ENCODE data around the gene ZSCAN29.

ZSCAN29 gene

GRCh38 chr15:43382310-43382709 lies 11.5 kb upstream of the ZSCAN29 start:
- Histone ChIP-seq H3K4me1 (ENCODE audit: insufficient read depth, low read length) (no peaks in the 10 kb centered on the region), H3K9ac (ENCODE audit: low read depth, low read length) (no peak overlapping the region), H3K36me3 (ENCODE audit: insufficient read depth, low read length) (peaks cover 4% of the 10 kb centered on the region), H3K9me3 (ENCODE audit: control insufficient read depth, insufficient read depth, low read length) (no peaks in the 10 kb centered on the region)

GRCh38 chr15:43378601-43379000 lies 7.8 kb upstream of the ZSCAN29 start:
- H3K4me1 ChIP-seq (ENCODE audit: insufficient read depth, low read length): no peaks in the 10 kb centered on the region
- peaks cover 9% of the 10 kb centered on the region; the same call in 1 of the 2 replicates for H3K36me3 ChIP-seq (ENCODE audit: insufficient read depth, low read length)
- no peak overlapping the region for H3K9ac ChIP-seq (ENCODE audit: low read depth, low read length)
- no peaks in the 10 kb centered on the region for H3K9me3 ChIP-seq (ENCODE audit: control insufficient read depth, insufficient read depth, low read length)

- Histone ChIP-seq H3K9ac (ENCODE audit: low read depth, low read length) (no peak overlapping the region), H3K36me3 (ENCODE audit: insufficient read depth, low read length) (peaks cover 9% of the 10 kb centered on the region; the same call in 1 of the 2 replicates), H3K9me3 (ENCODE audit: control insufficient read depth, insufficient read depth, low read length) (no peaks in the 10 kb centered on the region), H3K4me1 (ENCODE audit: insufficient read depth, low read length) (no peaks in the 10 kb centered on the region)
Observed at GRCh38 chr15:43376017-43376705, 5.3 kb upstream of the ZSCAN29 start.

- no peaks in the 10 kb centered on the region for H3K9me3 ChIP-seq (ENCODE audit: control insufficient read depth, insufficient read depth, low read length)
- no peaks in the 10 kb centered on the region for H3K4me1 ChIP-seq (ENCODE audit: insufficient read depth, low read length)
- H3K9ac ChIP-seq (ENCODE audit: low read depth, low read length): peak overlapping the region; percentile 86
- H3K36me3 ChIP-seq (ENCODE audit: insufficient read depth, low read length): peaks cover 9% of the 10 kb centered on the region
Observed at GRCh38 chr15:43370310-43370974, 401 bp downstream of the ZSCAN29 start.

GRCh38 chr15:43361313-43361903 lies 9.4 kb downstream of the ZSCAN29 start:
- Histone ChIP-seq H3K9me3 (ENCODE audit: control insufficient read depth, insufficient read depth, low read length) (peaks cover 22% of the 10 kb centered on the region), H3K9ac (ENCODE audit: low read depth, low read length) (no peak overlapping the region), H3K36me3 (ENCODE audit: insufficient read depth, low read length) (peaks cover 54% of the 10 kb centered on the region), H3K4me1 (ENCODE audit: insufficient read depth, low read length) (no peaks in the 10 kb centered on the region)

GRCh38 chr15:43360821-43361220 lies 10.0 kb downstream of the ZSCAN29 start:
- H3K9me3 ChIP-seq (ENCODE audit: control insufficient read depth, insufficient read depth, low read length): peaks cover 22% of the 10 kb centered on the region
- peaks cover 51% of the 10 kb centered on the region for H3K36me3 ChIP-seq (ENCODE audit: insufficient read depth, low read length)
- H3K9ac ChIP-seq (ENCODE audit: low read depth, low read length): no peak overlapping the region
- H3K4me1 ChIP-seq (ENCODE audit: insufficient read depth, low read length): no peaks in the 10 kb centered on the region

GRCh38 chr15:43352693-43353382 lies 18.0 kb downstream of the ZSCAN29 start:
- Histone ChIP-seq H3K4me1 (ENCODE audit: insufficient read depth, low read length) (no peaks in the 10 kb centered on the region), H3K36me3 (ENCODE audit: insufficient read depth, low read length) (no peaks in the 10 kb centered on the region), H3K9ac (ENCODE audit: low read depth, low read length) (no peak overlapping the region), H3K9me3 (ENCODE audit: control insufficient read depth, insufficient read depth, low read length) (no peaks in the 10 kb centered on the region)

GRCh38 chr15:43347114-43347513 lies 23.7 kb downstream of the ZSCAN29 start:
- H3K36me3 ChIP-seq (ENCODE audit: insufficient read depth, low read length): 0 out of 2 replicates have a peak, but pooled peaks cover 4% of the 10 kb centered on the region
- no peak overlapping the region for H3K9ac ChIP-seq (ENCODE audit: low read depth, low read length)
- no peaks in the 10 kb centered on the region for H3K9me3 ChIP-seq (ENCODE audit: control insufficient read depth, insufficient read depth, low read length)
- H3K4me1 ChIP-seq (ENCODE audit: insufficient read depth, low read length): no peaks in the 10 kb centered on the region

GRCh38 chr15:43346305-43346704 lies 24.5 kb downstream of the ZSCAN29 start:
- H3K36me3 ChIP-seq (ENCODE audit: insufficient read depth, low read length): 0 out of 2 replicates have a peak, but pooled peaks cover 4% of the 10 kb centered on the region
- H3K9ac ChIP-seq (ENCODE audit: low read depth, low read length): no peak overlapping the region

GRCh38 chr15:43330780-43331087 lies 40.1 kb downstream of the ZSCAN29 start:
- H3K9ac ChIP-seq (ENCODE audit: low read depth, low read length): peak overlapping the region; percentile 61
- no peaks in the 10 kb centered on the region for H3K36me3 ChIP-seq (ENCODE audit: insufficient read depth, low read length)
- H3K4me1 ChIP-seq (ENCODE audit: insufficient read depth, low read length): peaks cover 7% of the 10 kb centered on the region; the same call in 1 of the 2 replicates
- H3K9me3 ChIP-seq (ENCODE audit: control insufficient read depth, insufficient read depth, low read length): no peaks in the 10 kb centered on the region

More at GRCh38 chr15:43346305-43346704, 24.5 kb downstream of the ZSCAN29 start:
- no peaks in the 10 kb centered on the region for H3K4me1 ChIP-seq (ENCODE audit: insufficient read depth, low read length)
- H3K9me3 ChIP-seq (ENCODE audit: control insufficient read depth, insufficient read depth, low read length): no peaks in the 10 kb centered on the region

GRCh38 chr15:43329960-43330779 lies 40.7 kb downstream of the ZSCAN29 start, which contains the start of gene LCMT2:
Gene LCMT2, minus strand, starts transcription at chr15:43330573. Its CDS starts 84 bp downstream, at chr15:43330489.
- Histone ChIP-seq H3K9ac (ENCODE audit: low read depth, low read length) (peak within 1 kb of the TSS; percentile 61), H3K9me3 (ENCODE audit: control insufficient read depth, insufficient read depth, low read length) (no peaks in the 10 kb centered on the region), H3K36me3 (ENCODE audit: insufficient read depth, low read length) (no peaks in the 10 kb centered on the region), H3K4me1 (ENCODE audit: insufficient read depth, low read length) (peaks cover 7% of the 10 kb centered on the region; the same call in 1 of the 2 replicates)

GRCh38 chr15:43329217-43329959 lies 41.5 kb downstream of the ZSCAN29 start:
- Histone ChIP-seq H3K9ac (ENCODE audit: low read depth, low read length) (peak overlapping the region; percentile 61), H3K36me3 (ENCODE audit: insufficient read depth, low read length) (no peaks in the 10 kb centered on the region), H3K4me1 (ENCODE audit: insufficient read depth, low read length) (peaks cover 7% of the 10 kb centered on the region; the same call in 1 of the 2 replicates), H3K9me3 (ENCODE audit: control insufficient read depth, insufficient read depth, low read length) (no peaks in the 10 kb centered on the region)

GRCh38 chr15:43325039-43325684 lies 45.7 kb downstream of the ZSCAN29 start:
- Histone ChIP-seq H3K4me1 (ENCODE audit: insufficient read depth, low read length) (peaks cover 7% of the 10 kb centered on the region; the same call in 1 of the 2 replicates), H3K36me3 (ENCODE audit: insufficient read depth, low read length) (no peaks in the 10 kb centered on the region), H3K9ac (ENCODE audit: low read depth, low read length) (no peak overlapping the region), H3K9me3 (ENCODE audit: control insufficient read depth, insufficient read depth, low read length) (no peaks in the 10 kb centered on the region)

All from ES-I3 (cell line).